Cerebellar cortex (tissue), 1 donor: ENCODE results near the gene SCGB1C2.

ENCODE experiments used
- DNase-seq: peaks from one replicate; pipeline ENCODE4 v3.0.0-alpha.2; 2015; ENCODE audit warnings: low spot score

SCGB1C2 gene

DNA sequence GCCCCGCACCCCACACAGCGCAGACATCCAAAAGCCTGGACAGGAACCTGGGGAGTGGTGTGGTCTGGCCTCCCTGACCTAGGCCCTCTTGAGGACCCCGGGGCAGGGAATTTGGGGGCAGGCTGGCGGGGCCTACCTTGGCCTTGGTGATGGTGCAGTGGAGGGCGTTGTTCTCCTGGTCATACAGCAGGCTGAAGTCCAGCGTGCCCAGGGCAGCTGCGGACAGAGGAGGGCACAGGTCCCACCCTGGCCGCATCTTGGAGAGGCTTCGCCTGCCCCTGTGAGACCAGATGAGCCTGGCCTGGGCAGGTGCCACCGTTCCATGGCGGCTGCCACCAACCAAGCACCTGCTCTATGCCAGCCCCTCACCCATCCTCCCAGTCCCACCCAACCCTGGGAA, 35.0 kb downstream of the SCGB1C2 start:
- DNase-seq = no peak

DNA sequence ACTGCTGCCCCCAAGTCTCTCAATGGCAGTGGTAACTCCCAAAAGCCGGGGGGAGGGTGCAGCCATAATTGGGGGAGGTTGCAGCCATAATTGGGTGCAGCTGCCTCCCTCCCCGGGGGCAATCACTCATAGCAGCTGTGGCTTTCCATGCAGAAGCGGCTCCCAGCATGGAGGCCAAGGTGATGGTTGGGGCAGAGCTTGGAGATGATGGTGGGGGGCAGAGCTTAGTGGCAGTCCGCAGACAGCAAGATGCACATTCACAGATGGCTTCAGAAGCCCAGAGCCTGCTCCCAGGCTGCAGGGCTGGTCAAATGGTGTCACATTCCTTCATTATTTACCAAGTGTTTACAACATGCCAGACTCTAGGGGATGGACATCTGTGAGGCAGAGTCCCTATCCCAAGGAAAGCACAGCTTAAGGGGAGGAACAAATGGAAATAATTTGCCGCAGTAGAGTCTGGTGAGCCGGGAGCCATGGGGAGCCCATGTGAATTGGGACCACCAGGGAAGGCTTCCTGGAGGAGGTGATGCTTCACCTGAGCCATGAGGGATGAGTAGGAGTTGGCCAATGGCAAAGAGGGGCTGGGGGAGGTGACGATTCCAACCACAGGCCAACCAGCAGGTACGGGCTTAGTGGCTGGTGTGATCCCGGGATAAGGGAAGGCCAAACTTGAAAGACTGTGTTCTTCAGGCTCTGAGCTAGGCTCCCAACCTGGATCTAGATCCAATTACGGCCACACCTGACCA, 36.0 kb downstream of the SCGB1C2 start:
- DNase-seq = no peak

DNA sequence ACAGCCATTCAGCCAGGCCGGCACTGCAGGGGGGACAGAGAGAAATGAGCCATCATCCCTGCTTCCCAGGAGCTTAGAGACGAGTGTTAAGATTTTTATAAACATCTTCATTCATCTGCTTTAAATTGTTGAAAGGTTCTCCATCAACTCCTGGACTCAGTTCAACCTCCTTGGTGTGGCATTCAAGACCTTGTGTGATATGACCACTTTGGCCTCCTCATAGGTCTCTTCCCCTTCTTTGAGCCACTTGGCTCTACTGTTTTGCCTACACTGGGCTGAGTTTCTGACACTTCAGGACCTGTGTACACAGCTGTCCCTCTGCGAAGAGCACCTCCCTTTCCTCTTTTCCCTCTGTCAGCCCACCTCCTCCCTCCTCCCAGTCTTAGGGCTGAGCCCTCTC, 39.8 kb downstream of the SCGB1C2 start:
- DNase-seq = no peak

DNA sequence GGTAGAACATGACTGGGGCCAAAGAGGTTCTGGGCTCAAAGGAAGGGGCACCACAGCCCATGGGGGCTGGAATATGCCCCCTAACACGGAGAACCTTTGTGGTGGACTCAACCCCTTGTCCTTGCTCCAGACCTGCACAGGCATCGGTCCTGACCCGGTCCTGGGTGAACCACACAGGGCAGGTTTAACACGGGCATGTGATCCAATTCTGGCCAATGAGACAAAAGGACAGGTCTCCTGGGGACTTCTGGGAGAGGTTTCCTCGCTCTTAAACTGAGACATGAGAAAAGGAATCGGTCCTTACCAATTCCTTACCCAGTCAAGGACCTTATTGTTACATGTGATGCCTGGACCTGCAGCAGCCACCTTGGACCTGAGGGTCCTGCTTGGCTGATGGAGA, 40.4 kb downstream of the SCGB1C2 start:
- peak; percentile 61 for DNase-seq

DNA sequence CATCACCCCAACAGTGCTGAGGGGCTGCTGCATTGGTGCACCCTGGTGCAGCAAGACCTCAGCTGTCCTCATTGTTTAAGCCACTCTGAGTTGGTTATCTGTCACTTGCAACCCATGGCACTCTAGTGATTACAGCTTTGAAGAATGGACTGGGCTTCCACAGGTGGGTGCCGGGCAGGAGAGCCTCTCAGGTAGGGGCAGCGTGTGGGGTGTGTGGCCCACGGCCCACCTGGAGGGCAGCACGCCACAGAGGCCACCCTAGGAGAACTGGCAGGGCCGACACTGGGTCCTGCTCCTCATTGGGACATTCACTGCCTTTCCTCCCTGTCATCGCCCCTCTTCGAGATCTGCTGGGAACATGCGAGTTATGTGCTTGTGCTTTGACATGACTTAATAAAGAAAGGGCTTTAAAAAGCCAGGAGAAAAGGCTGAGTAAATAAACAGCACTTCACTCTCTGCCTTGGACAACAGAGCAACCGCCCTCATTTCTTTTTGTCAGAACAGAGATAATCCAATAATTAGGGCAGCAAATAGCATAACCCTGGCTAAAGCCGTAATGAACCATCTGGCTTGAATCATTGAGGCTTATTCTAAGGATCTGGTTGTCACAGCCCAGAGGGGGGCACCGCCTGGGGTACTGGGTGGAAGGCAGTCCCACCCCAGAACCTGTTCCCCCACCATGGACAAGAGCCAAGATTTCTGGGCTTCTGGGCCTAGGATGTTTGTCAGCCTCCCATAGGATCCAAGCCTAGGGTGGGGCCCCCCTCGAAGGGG, 41.1 kb downstream of the SCGB1C2 start:
- peak; percentile 57 for DNase-seq

DNA sequence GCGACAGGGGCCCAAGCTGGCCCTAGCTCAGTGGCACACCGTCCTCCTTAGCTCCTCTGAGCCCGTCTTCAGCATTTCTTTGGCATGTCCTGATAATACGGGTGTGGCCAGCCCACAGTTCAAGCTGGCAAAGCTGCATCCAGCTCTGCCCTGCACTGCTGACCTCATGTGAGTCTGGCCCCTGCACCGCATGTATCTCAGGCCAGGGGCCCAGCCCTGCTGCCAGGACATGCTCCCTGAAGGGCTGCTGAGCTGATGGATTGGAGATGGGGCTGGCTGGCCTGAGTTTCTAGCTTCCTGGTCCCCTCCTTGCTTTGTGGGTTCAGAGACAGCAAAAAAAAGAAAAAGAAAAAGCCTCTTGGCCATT, 41.7 kb downstream of the SCGB1C2 start:
- DNase-seq = peak; percentile 37

DNA sequence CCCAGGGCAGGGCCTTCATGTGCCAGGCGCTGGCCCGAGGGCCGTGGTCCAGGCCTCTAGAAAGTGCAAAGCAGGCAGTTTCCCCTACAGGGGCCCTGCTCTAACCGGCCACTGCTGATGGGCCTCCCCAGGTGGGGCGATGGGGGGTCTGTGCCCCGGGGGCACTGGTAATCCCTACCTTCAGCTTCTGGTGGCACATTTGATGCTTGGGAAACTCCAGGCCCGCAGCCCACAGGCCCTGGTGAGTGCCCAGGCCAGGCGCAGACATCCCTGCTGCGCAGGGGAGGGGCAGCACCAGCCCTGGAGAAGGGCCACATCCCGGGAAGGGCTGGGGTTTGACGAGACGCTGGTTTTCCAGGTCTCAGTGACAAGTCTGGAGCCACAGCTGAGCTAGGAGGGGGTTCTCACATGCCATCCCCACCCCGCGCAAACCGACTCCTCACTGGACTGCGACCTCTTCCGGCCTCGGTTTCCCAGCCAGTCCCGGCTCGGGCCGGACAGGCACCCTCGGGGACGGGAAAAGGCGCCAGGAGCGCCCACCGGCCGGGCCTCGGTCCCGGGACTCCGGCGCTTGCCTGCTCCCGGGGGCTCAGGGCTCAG, 42.5 kb downstream of the SCGB1C2 start:
- DNase-seq = peak; percentile 17

DNA sequence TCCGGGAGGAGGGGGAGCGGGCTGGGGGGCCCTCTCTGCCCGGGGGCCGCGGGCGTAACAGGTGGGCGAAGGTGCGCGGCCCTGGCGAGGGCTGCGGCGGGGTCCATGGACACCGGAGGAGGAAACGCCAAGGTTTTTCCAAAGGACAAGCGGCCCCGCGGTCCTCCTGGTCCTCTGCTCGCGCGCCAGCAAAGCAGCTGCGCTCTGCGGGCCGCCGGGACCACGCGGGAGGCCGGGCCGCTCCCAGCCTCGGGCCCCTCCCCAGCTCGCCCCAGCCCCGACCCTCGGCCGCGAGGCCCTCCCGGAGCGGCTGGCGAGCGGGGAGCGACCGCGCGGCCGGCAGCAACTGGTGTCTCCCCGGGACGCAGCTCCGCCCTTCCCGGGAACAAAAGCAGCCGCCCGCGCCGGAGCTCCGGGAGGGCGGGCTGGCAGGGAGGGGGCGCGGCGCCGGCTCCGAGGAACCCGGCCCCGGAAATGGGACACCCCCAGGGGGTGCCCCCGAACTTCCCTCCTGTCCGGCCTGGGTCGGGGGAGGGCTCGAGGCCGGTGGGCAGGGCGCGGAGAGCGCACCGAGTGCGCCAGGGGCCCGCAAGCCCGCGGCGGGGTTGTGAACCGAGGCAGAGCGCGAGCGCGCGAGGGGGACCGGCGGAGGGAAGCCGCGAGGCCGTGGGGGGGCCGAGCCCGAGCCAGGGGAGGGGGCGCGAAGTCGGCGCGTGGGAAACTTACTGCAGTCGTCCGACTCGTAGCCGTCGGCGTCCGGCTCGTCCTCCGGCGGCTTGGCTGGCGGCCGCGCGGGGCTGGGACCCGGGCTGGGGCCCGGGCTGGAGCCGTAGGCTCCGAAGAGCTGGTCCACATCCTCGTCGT, 43.2 kb downstream of the SCGB1C2 start:
- no peak for DNase-seq

DNA sequence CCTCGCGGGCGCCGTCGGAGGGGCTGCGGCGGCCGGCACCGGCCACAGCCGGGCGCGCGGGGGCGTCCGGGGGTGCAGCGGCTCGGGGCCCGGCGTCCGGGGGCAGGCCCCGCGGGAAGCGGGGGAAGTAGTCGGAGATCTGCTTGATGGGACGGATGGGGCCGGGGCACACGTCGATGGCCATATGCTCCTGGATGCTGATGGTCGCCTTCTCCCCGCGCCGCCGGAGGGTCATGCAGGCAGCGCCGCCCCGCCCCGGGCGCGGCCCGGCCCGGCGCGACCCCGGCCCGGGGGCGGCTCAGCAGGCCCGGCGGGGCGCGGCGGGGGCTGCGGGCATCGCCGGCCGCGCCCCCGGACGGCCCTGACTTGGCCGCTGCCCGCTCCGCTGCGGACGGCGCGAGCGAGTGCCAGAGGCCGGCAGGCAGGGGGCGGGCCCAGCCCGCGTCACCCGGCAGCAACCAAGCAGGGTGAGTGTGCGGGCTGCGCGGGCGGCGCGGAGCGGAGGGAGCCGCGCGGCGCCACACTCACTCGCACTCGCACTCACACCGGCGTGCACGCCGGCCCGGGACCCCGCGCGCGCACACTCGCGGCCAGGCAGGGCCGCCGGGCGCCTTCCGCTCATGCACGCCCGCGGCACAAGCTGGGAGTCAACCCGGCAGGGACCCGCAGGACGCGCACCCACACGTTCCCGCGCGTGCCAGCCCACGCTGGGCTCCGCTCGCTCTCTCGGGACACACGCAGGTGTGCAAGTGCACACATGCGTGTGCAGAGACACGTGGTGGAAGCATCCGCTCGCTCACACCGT, 44.1 kb downstream of the SCGB1C2 start, which contains the start of gene DOC2B:
Gene DOC2B, minus strand, starts transcription at position 406 of the 805 bp plus-strand sequence. Its CDS starts 171 bp downstream, at position 235.
- peak; percentile 48 for DNase-seq

DNA sequence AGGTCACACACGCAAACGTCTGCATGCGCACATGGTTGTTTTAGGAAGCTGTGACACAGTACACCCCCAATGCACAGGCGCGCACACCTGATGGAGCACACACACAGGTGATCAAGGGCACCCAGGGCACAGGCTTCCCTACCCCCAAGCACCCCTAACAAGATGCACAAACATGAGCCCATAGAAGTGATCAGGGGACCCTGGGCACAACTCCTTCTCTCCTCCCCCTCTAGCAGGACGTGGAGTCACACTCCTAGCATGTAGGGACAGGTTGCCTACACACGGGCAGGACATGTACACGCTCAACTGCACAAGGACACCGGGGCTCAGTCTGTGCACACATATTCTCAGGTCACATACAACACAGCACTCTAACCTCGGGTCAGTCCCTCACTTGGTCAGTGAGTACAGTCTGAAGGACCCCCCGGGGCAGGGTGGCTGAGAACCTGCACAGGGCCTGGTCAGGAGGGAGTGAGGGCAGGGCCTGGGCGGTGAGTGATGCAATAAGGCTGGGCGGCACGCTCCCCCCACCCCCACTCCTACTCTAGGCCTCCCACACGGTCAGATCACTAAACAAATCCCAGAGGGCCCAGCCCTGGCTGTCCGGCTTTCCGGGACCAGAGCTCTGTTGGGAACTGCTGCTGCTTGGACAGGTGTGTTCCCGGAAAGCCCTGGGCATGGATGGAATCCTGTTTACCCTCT, 44.8 kb downstream of the SCGB1C2 start:
- no peak for DNase-seq

DNA sequence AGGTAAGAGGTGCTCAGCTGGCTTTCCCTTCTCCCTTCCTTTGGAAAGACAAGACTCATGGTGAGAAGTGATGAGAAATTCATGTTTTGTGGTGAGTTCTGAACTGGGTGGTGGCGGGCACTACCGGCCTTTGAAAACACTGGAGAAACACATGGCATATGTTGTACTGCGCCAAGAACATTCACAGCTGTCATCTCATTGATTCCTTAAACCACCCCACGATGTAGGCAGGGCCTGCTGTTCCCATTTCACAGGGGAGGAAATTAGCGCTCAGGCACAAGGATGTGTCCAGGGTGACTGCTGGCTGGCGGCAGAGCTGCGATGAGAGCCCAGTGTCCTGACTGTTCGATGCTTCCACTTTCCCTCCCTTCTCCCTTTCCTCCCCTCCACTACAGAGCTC, 45.7 kb downstream of the SCGB1C2 start:
- no peak for DNase-seq

DNA sequence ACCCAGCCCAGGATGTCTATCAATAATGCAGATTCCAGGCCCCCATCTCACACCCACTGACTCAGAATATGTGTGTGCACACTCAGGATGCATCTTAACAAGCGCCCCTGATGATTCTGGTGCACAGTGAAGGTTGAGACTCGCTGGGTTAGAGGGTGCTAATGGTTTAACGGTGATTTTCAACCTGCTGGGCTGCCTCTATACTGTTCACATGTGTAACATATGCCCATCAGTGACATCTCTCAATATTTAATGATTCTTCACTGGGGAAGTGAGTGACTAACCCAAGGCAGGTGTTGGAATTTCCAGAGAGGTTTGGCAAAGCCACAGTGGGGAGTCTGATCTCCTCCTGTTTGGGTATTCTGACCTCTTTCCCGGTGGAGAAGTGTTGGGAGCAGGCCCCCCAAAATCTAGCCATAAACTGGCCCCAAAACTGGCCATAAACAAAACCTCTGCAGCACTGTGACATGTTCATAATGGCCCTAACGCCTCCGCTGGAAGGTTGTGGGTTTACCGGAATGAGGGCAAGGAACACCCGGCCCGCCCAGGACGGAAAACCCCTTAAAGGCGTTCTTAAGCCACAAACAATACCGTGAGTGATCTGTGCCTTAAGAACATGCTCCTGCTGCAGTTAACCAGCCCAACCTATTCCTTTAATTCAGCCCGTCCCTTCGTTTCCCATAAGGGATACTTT, 48.2 kb downstream of the SCGB1C2 start:
- no peak for DNase-seq

DNA sequence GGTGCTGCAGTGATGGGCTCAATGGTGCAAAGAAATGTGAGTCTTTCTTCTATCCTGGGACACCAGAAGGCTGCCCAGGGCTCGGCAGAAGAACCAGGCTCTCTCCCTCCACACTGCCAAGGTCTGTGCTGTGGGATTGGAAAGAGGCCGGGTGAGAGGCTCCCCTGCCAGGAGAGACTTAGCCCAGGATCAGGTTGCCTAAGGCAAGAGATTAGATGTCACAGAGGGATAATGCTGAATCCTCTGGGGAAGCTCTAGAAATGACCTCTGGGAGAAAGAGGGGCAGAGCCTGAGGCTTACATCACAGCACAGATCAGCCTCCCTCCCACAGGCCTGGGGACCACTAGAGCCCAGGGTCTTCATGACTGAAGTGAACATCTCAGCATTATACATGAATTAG, 49.8 kb downstream of the SCGB1C2 start:
- DNase-seq = no peak
